HG03280 (cell line): ENCODE measurements around the gene UAP1L1.
A peak's percentile ranks its signal among the peaks of the same experiment; 100 is the strongest.

Experiments used
- ATAC-seq: cut with Tn5 transposase; IDR thresholded peaks from one replicate; pipeline ENCODE4 v1.9.1; 2021; ENCODE audit warnings: mild to moderate bottlenecking, moderate library complexity; ENCODE audit not compliant: unreplicated experiment

Gene UAP1L1

GRCh38 chr9:137128158-137128861 lies 51.0 kb downstream of the UAP1L1 start:
- ATAC-seq, result no peak

DNA sequence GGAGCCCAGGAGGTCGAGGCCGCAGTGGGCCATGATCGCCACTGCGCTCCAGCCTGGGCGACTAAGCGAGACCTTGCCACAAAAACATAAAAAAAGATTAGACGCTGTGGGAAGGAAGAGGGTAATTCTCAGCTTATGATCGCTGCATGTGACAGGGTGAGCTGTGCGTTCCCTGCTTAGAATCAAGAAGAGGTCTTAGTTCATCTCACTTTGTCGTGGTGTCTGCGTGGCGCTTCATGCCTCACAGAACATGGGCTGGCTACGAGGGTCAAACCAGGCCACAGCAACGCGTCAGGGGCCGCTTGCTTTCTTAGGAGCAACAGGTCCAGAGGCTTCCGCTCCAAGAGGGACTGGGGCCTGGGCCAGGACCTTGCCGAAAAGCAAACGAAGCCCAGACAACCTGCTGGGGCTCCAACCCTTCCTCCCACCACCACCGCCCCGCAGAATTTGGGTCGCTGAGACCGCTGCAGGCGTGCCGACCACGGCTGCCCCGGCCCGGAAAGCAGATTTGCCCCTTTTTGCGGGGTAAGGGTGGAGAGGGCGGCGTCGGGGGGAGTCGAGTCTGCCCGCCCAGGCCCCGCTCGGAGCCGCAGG lies 51.6 kb downstream of the UAP1L1 start:
- peak; percentile 16 for ATAC-seq

DNA sequence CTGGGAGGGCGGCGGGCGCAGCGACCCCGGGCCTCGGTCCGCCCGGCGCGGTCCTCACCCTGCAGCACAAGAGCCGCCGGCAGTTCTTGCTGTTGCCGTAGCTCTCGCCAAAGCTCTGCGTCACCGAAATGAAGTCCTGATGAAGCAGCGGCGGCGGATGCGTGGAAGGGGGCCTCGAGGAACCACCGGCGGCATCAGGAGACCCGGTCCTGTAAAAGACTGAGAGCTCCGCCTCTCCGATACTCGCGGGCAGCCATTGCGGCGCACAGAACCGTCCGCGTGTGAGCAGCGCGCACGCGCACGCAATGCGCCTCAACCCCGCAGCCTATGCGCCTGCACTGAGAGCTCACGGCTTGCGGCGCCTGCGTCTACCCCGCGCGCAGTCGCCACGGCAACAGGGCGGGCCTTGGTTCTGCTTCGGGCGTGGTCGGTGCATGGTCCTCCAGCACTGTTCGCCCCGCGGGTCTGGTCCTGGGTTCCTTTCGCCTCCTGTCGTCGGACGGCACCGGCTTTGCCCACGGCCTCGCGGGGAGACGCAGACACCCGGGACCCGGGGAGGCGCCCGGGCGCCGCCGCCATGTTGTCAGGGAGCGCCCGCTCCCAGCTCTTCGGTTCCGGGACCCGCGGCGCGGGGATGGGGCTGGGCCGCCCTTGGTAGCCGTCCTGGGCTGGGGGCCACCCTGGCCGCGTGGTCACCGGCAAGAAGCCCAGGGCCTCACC lies 52.3 kb downstream of the UAP1L1 start:
- ATAC-seq, result peak; percentile 73

GRCh38 chr9:137130176-137130755 lies 52.9 kb downstream of the UAP1L1 start:
- ATAC-seq, result peak; percentile 17
